Smooth muscle cell (in vitro differentiated cells): Measurements from ENCODE around the gene PDSS2. TPM values are rescaled to one million over a fixed set of nuclear protein-coding genes. Genes with fewer than 3 reads are reported as not detected.

Experiments used
- DNase-seq: peaks from one replicate; lab custom pipeline; 2025; ENCODE audit not compliant: unreplicated experiment; lab: John Stamatoyannopoulos, UW
- H2AFZ ChIP-seq: fragments of 200-600 bp; sonication (generic); 2 replicates; pipeline ENCODE4 v1.6.0; 2016; ENCODE audit warnings: antibody characterized with exemption, low read depth, mild to moderate bottlenecking
- H3F3A ChIP-seq: fragments of 200-600 bp; sonication (generic); 2 replicates; pipeline ENCODE4 v1.6.0; 2017; ENCODE audit warnings: antibody characterized with exemption, low read depth
- H3K27ac ChIP-seq: fragments of 200-600 bp; sonication (generic); 2 replicates; pipeline ENCODE4 v1.5.1; 2016; ENCODE audit warnings: low read depth, mild to moderate bottlenecking
- H3K27me3 ChIP-seq: fragments of 200-600 bp; sonication (generic); 2 replicates; pipeline ENCODE4 v1.6.1; 2016; ENCODE audit warnings: low read depth, mild to moderate bottlenecking
- H3K36me3 ChIP-seq: fragments of 200-600 bp; sonication (generic); 2 replicates; pipeline ENCODE4 v1.5.1; 2016; ENCODE audit warnings: low read depth
- H3K4me1 ChIP-seq: fragments of 200-600 bp; sonication (generic); 2 replicates; pipeline ENCODE4 v1.5.1; 2016; ENCODE audit warnings: low read depth
- H3K4me2 ChIP-seq: fragments of 200-600 bp; sonication (generic); 2 replicates; pipeline ENCODE4 v1.6.0; 2016; ENCODE audit warnings: mild to moderate bottlenecking
- H3K4me3 ChIP-seq: fragments of 200-600 bp; sonication (generic); 2 replicates; pipeline ENCODE4 v1.5.1; 2016; ENCODE audit warnings: mild to moderate bottlenecking
- H3K79me2 ChIP-seq: fragments of 200-600 bp; sonication (generic); 2 replicates; pipeline ENCODE4 v1.6.0; 2016; ENCODE audit warnings: low read depth, mild to moderate bottlenecking
- H3K9ac ChIP-seq: fragments of 200-600 bp; sonication (generic); 2 replicates; pipeline ENCODE4 v1.6.0; 2016; ENCODE audit warnings: low read depth
- H3K9me3 ChIP-seq: fragments of 200-600 bp; sonication (generic); replicated peaks from 2 replicates; pipeline ENCODE4 v1.5.1; 2016; ENCODE audit warnings: low read depth
- H4K20me1 ChIP-seq: fragments of 200-600 bp; sonication (generic); 2 replicates; pipeline ENCODE4 v1.6.0; 2016; ENCODE audit warnings: low read depth
- CTCF ChIP-seq: fragments of 200-600 bp; sonication (generic); IDR thresholded peaks from 2 replicates; pipeline ENCODE4 v1.5.1; 2017; ENCODE audit warnings: borderline replicate concordance, mild to moderate bottlenecking, antibody characterized with exemption; ENCODE audit not compliant: insufficient read depth, poor library complexity, severe bottlenecking
- WGBS: methylation state at CpG from one replicate; pipeline ENCODE4 v1.1.7; 2016; ENCODE audit warnings: low lambda C conversion rate; 5-methylcytosine and 5-hydroxymethylcytosine counted together
- polyA plus RNA-seq: library from polyadenylated mRNA; unstranded; fragments of >200 nt; fragmentation: Nextera tagmentation; extraction: Ambion mirVana; gene quantifications from 2 replicates; pipeline ENCODE4 v1.2.1, GENCODE V29; 2016
- total RNA-seq: library from RNA; depleted of rRNA; stranded (reverse); fragments of >200 nt; gene quantifications from 2 replicates; pipeline ENCODE4 v1.2.3, GENCODE V29; 2014

Gene PDSS2
- total and polyA plus RNA-seq, 2 experiments from 2014 or later = 12.8 to 15.5 TPM

GRCh38 chr6:107231243-107231642, 228.1 kb downstream of the PDSS2 start:
- no peak for TF ChIP-seq CTCF
- 97% methylated on average over 3 of the region's 3 CpGs for WGBS
- no peaks in the 10 kb centered on the region for H3F3A ChIP-seq
- no peak overlapping the region for H3K9ac ChIP-seq
- H3K79me2 ChIP-seq = no peaks in the 10 kb centered on the region
- H4K20me1 ChIP-seq = no peaks in the 10 kb centered on the region
- H3K4me1 ChIP-seq = no peaks in the 10 kb centered on the region
- no peaks in the 10 kb centered on the region for H3K36me3 ChIP-seq
- no peak overlapping the region for H3K4me2 ChIP-seq
- H3K27ac ChIP-seq = no peak overlapping the region
- no peak overlapping the region for H3K4me3 ChIP-seq
- no peak overlapping the region for H2AFZ ChIP-seq
- no peak for DNase-seq
- H3K9me3 ChIP-seq = no peaks in the 10 kb centered on the region
- no peaks in the 10 kb centered on the region for H3K27me3 ChIP-seq

- DNase-seq = no peak
- Histone ChIP-seq H3K9ac (no peak overlapping the region), H3F3A (no peaks in the 10 kb centered on the region), H4K20me1 (no peaks in the 10 kb centered on the region), H3K4me1 (no peaks in the 10 kb centered on the region), H3K4me3 (no peak overlapping the region), H3K27ac (no peak overlapping the region), H3K4me2 (no peak overlapping the region), H3K9me3 (no peaks in the 10 kb centered on the region), H3K36me3 (no peaks in the 10 kb centered on the region), H3K79me2 (no peaks in the 10 kb centered on the region), H3K27me3 (no peaks in the 10 kb centered on the region), H2AFZ (no peak overlapping the region)
- TF ChIP-seq CTCF = no peak
- WGBS = 88% methylated on average over 1 of the region's 1 CpG
Measured at GRCh38 chr6:107230448-107230847, 228.9 kb downstream of the PDSS2 start.

- Histone ChIP-seq H3K4me2 (no peak overlapping the region), H3K4me1 (no peaks in the 10 kb centered on the region), H3K36me3 (no peaks in the 10 kb centered on the region), H3K9me3 (no peaks in the 10 kb centered on the region), H3K9ac (no peak overlapping the region), H3K4me3 (no peak overlapping the region), H3F3A (no peaks in the 10 kb centered on the region), H3K27ac (no peak overlapping the region), H2AFZ (no peak overlapping the region), H4K20me1 (no peaks in the 10 kb centered on the region), H3K79me2 (no peaks in the 10 kb centered on the region), H3K27me3 (no peaks in the 10 kb centered on the region)
- no peak for DNase-seq
- WGBS = 70% methylated on average over 2 of the region's 2 CpGs
- TF ChIP-seq CTCF = no peak
Measured at GRCh38 chr6:107230024-107230423, 229.3 kb downstream of the PDSS2 start.

GRCh38 chr6:107228754-107229153, 230.6 kb downstream of the PDSS2 start:
- H3K4me1 ChIP-seq = no peaks in the 10 kb centered on the region
- no peaks in the 10 kb centered on the region for H3K27me3 ChIP-seq
- H3K79me2 ChIP-seq = no peaks in the 10 kb centered on the region
- no peak overlapping the region for H2AFZ ChIP-seq
- WGBS = 91% methylated on average over 1 of the region's 1 CpG
- no peak for DNase-seq
- no peak overlapping the region for H3K4me3 ChIP-seq
- H3K9me3 ChIP-seq = no peaks in the 10 kb centered on the region
- H4K20me1 ChIP-seq = no peaks in the 10 kb centered on the region
- no peak overlapping the region for H3K4me2 ChIP-seq
- TF ChIP-seq CTCF = no peak
- H3K9ac ChIP-seq = no peak overlapping the region
- H3K27ac ChIP-seq = no peak overlapping the region
- H3F3A ChIP-seq = no peaks in the 10 kb centered on the region
- no peaks in the 10 kb centered on the region for H3K36me3 ChIP-seq
